ENCODE data around the gene ITGAX.

Gene ITGAX

DNA sequence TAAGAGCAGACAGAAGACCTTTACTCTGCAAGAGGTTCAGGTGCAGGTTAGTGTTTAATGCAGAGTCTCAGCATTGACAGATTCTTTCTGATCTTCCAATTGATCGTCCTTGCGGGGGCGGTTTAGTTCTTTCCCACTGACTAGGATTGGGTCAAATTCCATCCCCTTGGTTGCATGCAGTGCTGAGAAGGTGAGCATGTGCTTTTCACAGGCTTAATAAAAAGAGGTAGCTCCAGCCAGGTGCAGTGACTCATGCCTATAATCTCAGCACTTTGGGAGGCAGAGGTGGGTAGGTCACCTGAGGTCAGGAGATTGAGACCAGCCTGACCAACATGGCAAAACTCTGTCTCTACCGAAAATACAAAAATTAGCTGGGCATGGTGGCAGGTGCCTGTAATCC, 30.7 kb downstream of the ITGAX start:
- in situ Hi-C loops (cut with MboI; ENCODE audit: low sequenced_read_pairs, unreplicated experiment), result no loop called here
- no peak for DNase-seq (ENCODE audit: low spot score)
- TF ChIP-seq CTCF (IDR thresholded peaks at IDR 0.05; ENCODE audit: borderline replicate concordance, control extremely low read depth, extremely low read depth, insufficient read depth, missing control alignments), result no peak

DNA sequence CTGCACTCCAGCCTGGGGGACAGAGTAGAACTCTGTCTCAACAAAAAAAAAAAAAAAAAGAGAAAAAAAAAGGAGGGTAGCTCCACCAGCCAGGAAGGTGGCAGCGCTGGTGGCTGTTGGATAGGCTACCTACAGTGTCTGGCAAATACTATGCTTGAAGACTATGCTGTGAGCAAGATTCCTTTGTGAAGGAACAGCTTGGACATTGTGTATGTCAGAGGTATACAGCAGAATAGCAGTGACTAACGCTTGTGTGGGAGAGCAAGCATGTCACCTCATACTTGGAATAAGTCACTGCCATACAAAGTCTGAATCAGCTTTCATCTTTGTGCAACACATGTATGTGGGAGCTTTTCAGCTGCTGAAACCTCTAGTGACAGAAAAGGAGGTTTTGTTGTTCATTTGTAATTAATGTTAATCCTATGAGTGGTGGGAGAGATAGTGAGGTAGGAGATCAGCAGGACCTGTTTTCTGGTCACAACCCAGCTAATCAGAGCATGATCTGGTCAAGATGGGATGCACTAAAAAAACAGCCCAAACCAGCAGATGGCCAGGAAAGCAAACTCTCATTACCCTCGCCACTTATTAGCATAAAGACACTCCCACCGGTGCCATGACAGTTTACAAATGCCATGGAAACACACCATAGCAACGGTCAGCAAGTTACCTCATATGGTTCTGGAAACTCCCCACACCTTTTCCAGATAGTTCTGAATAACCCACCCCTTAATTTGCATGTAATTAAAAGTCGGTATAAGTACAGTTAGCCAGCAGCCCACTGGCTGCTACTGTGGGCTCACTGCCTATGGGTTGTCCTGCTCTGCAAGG, 31.4 kb downstream of the ITGAX start:
- no peak for DNase-seq (ENCODE audit: low spot score)
- TF ChIP-seq CTCF (IDR thresholded peaks at IDR 0.05; ENCODE audit: borderline replicate concordance, control extremely low read depth, extremely low read depth, insufficient read depth, missing control alignments), result no peak
- in situ Hi-C loops (cut with MboI; ENCODE audit: low sequenced_read_pairs, unreplicated experiment), result no loop called here

- in situ Hi-C loops (cut with MboI; ENCODE audit: low sequenced_read_pairs, unreplicated experiment), result no loop called here
- DNase-seq (ENCODE audit: low spot score), result no peak
- no peak for TF ChIP-seq CTCF (IDR thresholded peaks at IDR 0.05; ENCODE audit: borderline replicate concordance, control extremely low read depth, extremely low read depth, insufficient read depth, missing control alignments)
Observed at GRCh38 chr16:31388535-31388934, 33.6 kb downstream of the ITGAX start.

DNA sequence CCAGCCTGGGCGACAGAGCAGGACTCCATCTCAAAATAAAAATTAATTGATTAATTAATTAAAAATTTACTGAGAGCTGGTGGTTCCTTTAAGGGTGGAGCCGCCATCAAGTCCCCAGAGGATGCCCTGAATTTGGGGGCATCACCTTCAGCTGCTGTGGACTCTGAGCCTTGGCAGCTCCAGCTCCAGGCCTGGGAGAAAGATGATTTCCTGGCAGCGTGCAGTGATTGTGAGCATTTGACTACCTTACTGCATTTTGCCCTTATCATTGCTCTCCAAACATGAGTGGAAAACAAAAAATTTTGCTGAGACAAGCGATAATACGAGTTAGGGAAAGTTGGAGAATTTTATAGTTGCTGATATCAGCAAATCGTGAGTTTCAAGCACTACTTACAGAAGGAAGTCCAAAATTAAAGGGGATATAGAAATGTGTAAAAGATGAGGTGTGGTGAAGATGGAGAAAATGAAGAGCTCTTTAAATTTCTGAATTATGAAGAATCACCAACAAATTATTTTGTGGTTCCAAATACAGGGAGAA, 35.6 kb downstream of the ITGAX start:
- no peak for TF ChIP-seq CTCF (IDR thresholded peaks at IDR 0.05; ENCODE audit: borderline replicate concordance, control extremely low read depth, extremely low read depth, insufficient read depth, missing control alignments)
- DNase-seq (ENCODE audit: low spot score), result no peak
- in situ Hi-C loops (cut with MboI; ENCODE audit: low sequenced_read_pairs, unreplicated experiment), result no loop called here

DNA sequence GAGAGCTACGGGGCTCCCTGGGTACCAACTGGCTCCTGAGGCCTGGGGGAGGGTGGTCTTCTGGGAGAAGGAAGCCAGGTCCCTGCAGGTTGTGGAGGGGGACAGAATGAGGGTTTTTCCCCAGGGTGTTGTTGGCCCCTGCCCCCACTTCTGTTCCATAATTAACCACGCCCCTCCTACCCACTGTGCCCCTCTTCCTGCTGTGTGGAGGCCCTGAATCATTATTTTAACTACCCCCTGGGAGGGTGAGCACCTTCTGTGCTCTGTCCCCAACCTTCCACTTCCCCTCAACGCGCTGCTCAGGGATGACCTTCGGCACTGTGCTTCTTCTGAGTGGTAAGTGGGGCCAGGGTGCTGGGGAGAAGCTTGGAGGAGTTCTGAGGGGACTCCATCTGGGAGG, 38.1 kb downstream of the ITGAX start, which contains the start of gene ITGAD:
Gene ITGAD (plus strand): TSS at position 280 of the 400 bp plus-strand sequence. CDS start 26 bp downstream, at position 306.
- DNase-seq (ENCODE audit: low spot score), result no peak
- in situ Hi-C loops (cut with MboI; ENCODE audit: low sequenced_read_pairs, unreplicated experiment), result no loop called here
- TF ChIP-seq CTCF (IDR thresholded peaks at IDR 0.05; ENCODE audit: borderline replicate concordance, control extremely low read depth, extremely low read depth, insufficient read depth, missing control alignments), result no peak

GRCh38 chr16:31395647-31396046, 40.7 kb downstream of the ITGAX start:
- in situ Hi-C loops (cut with MboI; ENCODE audit: low sequenced_read_pairs, unreplicated experiment), result no loop called here
- no peak for TF ChIP-seq CTCF (IDR thresholded peaks at IDR 0.05; ENCODE audit: borderline replicate concordance, control extremely low read depth, extremely low read depth, insufficient read depth, missing control alignments)
- DNase-seq (ENCODE audit: low spot score), result no peak

Measured in GM13976 (cell line).